Transverse colon (tissue), 4 donors: ENCODE data around the gene PLXDC2. TPM values are rescaled to one million over a fixed set of nuclear protein-coding genes. Genes with fewer than 3 reads are reported as not detected.

ENCODE experiments used
- DNase-seq: peaks from one replicate; pipeline ENCODE4 v3.0.0-alpha.2; 2019
- H3K27ac ChIP-seq, 4 donors: fragments of 200-600 bp; sonication (generic); 2 replicates each; pipeline ENCODE4 v1.5.1; 2016 to 2018; ENCODE audit warnings: inconsistent platforms in 4 of 4
- H3K27me3 ChIP-seq: fragments of 200-600 bp; sonication (generic); 2 replicates; pipeline ENCODE4 v1.5.1; 2017; ENCODE audit warnings: inconsistent platforms
- H3K36me3 ChIP-seq, 4 donors: fragments of 200-600 bp; sonication (generic); 2 replicates each; pipeline ENCODE4 v1.5.1; 2017 to 2019; ENCODE audit warnings: inconsistent platforms in 4 of 4
- H3K4me1 ChIP-seq, 4 donors: fragments of 200-600 bp; sonication (generic); 2 replicates each; pipeline ENCODE4 v1.5.1; 2017 to 2020; ENCODE audit warnings: inconsistent platforms in 4 of 4
- H3K4me3 ChIP-seq, 4 donors: fragments of 200-600 bp; sonication (generic); 1 replicate in 1 of 4; 2 replicates in 3 of 4; pipeline versions ENCODE4 v1.5.1 to v1.6.1; 2017 to 2019; ENCODE audit warnings: inconsistent platforms in 4 of 4
- H3K9me3 ChIP-seq, 2 donors: fragments of 200-600 bp; sonication (generic); 2 replicates each; pipeline ENCODE4 v1.5.1; 2017 to 2019; ENCODE audit warnings: inconsistent platforms in 2 of 2
- CTCF ChIP-seq, 5 experiments: fragments of 200-600 bp in 3 of 5; fragments of 450-650 bp in 2 of 5; sonication (generic) in 3 of 5; IDR thresholded peaks; 1 replicate in 2 of 5; 2 replicates in 3 of 5; pipeline ENCODE4 v1.5.1; 2016 to 2017; ENCODE audit warnings: antibody characterized with exemption in 5 of 5, inconsistent platforms in 3 of 5, mild to moderate bottlenecking in 2 of 5, moderate library complexity in 1 of 5
- EP300 ChIP-seq: sonication (generic); formaldehyde crosslinking; IDR thresholded peaks from one replicate; pipeline ENCODE4 v1.6.1; 2017; ENCODE audit warnings: antibody characterized with exemption, low read depth
- POLR2A ChIP-seq: fragments of 450-650 bp; IDR thresholded peaks from one replicate; pipeline ENCODE4 v1.6.1; 2016; ENCODE audit warnings: antibody characterized with exemption, mild to moderate bottlenecking, moderate library complexity
- POLR2AphosphoS5 ChIP-seq, 3 donors: sonication (generic); formaldehyde crosslinking; IDR thresholded peaks; one replicate each; pipeline ENCODE4 v1.6.1; 2016; ENCODE audit warnings: antibody characterized with exemption in 3 of 3
- WGBS, 2 donors: methylation state at CpG; one replicate each; pipeline ENCODE4 v1.1.5; 2018; ENCODE audit warnings: low coverage in 1 of 2; 5-methylcytosine and 5-hydroxymethylcytosine counted together
- in situ Hi-C, 4 donors: fragments of 200-750 bp; cut with MboI; loops; one replicate each; pipeline versions ENCODE4 v1.15.0 to v1.15.1; 2017; ENCODE audit warnings: low sequenced_read_pairs in 3 of 4, low pct_ligation_motif_present in 1 of 4, low pct_unique_long_range_greater_than_20kb in 1 of 4
- intact Hi-C: fragments of 100-400 bp; cut with DNase I; formaldehyde crosslinking; loops from one replicate; pipeline ENCODE4 v1.15.1; 2023; ENCODE audit warnings: low total_unique reads
- total RNA-seq, 4 donors: library from RNA; depleted of rRNA; stranded (reverse); fragments of >200 nt; gene quantifications; one replicate each; pipeline ENCODE4 v1.1.0, GENCODE V29; 2016

Gene PLXDC2
- total RNA-seq, 4 donors from 2014 or later, result 12.0 to 32.2 (median 20.3) TPM

GRCh38 chr10:19954601-19955000 lies 138.4 kb downstream of the PLXDC2 start:
- no peak for TF ChIP-seq POLR2A
- no peak for TF ChIP-seq EP300
- TF ChIP-seq POLR2AphosphoS5 (IDR thresholded peaks at IDR 0.05), result no peak
- TF ChIP-seq CTCF (IDR thresholded peaks at IDR 0.05), result no peak
- no peaks in the 10 kb centered on the region for H3K36me3 ChIP-seq
- peaks cover 0 to 28% (median 5%) of the 10 kb centered on the region in 4 donors for H3K4me1 ChIP-seq
- in situ Hi-C loops, result no loop called here
- H3K27ac ChIP-seq, result no peak overlapping the region
- intact Hi-C loops, result no loop called here
- no peaks in the 10 kb centered on the region for H3K9me3 ChIP-seq
- 88 to 91% methylated on average over 2 of the region's 2 CpGs for WGBS, 2 donors
- H3K27me3 ChIP-seq, result no peaks in the 10 kb centered on the region
- no peak overlapping the region for H3K4me3 ChIP-seq
- DNase-seq, result no peak

- H3K4me3 ChIP-seq, result no peak overlapping the region
- TF ChIP-seq CTCF (IDR thresholded peaks at IDR 0.05) (no peak), POLR2AphosphoS5 (IDR thresholded peaks at IDR 0.05) (no peak), POLR2A (no peak), EP300 (no peak)
- H3K27ac ChIP-seq, result no peak overlapping the region
- intact Hi-C loops (no loop called here), in situ Hi-C loops (no loop called here)
- H3K9me3 ChIP-seq, result no peaks in the 10 kb centered on the region
- H3K27me3 ChIP-seq, result no peaks in the 10 kb centered on the region
- DNase-seq, result no peak
- WGBS, 2 donors, result 54 to 72% methylated on average over 2 of the region's 2 CpGs
- peaks cover 0 to 28% (median 5%) of the 10 kb centered on the region in 4 donors for H3K4me1 ChIP-seq
- no peaks in the 10 kb centered on the region for H3K36me3 ChIP-seq
These were observed 140.3 kb downstream of the PLXDC2 start for GRCh38 chr10:19956516-19957032.

GRCh38 chr10:19958787-19959186 lies 142.6 kb downstream of the PLXDC2 start:
- Histone ChIP-seq H3K4me3 (no peak overlapping the region), H3K9me3 (no peaks in the 10 kb centered on the region), H3K27me3 (no peaks in the 10 kb centered on the region), H3K4me1 (peaks cover 0 to 28% (median 5%) of the 10 kb centered on the region in 4 donors), H3K27ac (no peak overlapping the region), H3K36me3 (no peaks in the 10 kb centered on the region)
- no peak for TF ChIP-seq POLR2AphosphoS5 (IDR thresholded peaks at IDR 0.05)
- no peak for TF ChIP-seq POLR2A
- no peak for TF ChIP-seq CTCF (IDR thresholded peaks at IDR 0.05)
- in situ Hi-C loops (no loop called here), intact Hi-C loops (no loop called here)
- DNase-seq, result no peak

- H3K36me3 ChIP-seq, result no peaks in the 10 kb centered on the region
- in situ Hi-C loops (no loop called here), intact Hi-C loops (loop anchor here (5.0 kb wide), 1 partner anchor 966 kb away; no protein-coding TSS in a partner anchor)
- H3K4me1 ChIP-seq, result peaks cover 0 to 25% (median 5%) of the 10 kb centered on the region in 4 donors
- no peak for DNase-seq
- H3K27me3 ChIP-seq, result no peaks in the 10 kb centered on the region
- no peak overlapping the region for H3K4me3 ChIP-seq
- 90 to 92% methylated on average over 6 to 7 of the region's 7 CpGs for WGBS, 2 donors
- TF ChIP-seq EP300 (no peak), POLR2A (no peak), POLR2AphosphoS5 (IDR thresholded peaks at IDR 0.05) (no peak), CTCF (IDR thresholded peaks at IDR 0.05) (no peak)
- no peaks in the 10 kb centered on the region for H3K9me3 ChIP-seq
- H3K27ac ChIP-seq, result no peak overlapping the region
These were observed 145.1 kb downstream of the PLXDC2 start for GRCh38 chr10:19961076-19962053.
